Mucosa of rectum (tissue), 2 donors: ENCODE results near the gene CAPZB.
A peak's percentile ranks its signal among the peaks of the same experiment; 100 is the strongest.

Source experiments
- H3K27ac ChIP-seq, 2 donors: one replicate each; pipeline ENCODE4 v1.7.0; 2013; ENCODE audit warnings: inconsistent platforms in 2 of 2, low read depth in 2 of 2, low read length in 2 of 2
- H3K27me3 ChIP-seq, 2 donors: one replicate each; pipeline ENCODE4 v1.7.0; 2013; ENCODE audit warnings: low read length in 2 of 2; ENCODE audit not compliant: control insufficient read depth in 2 of 2, insufficient read depth in 2 of 2
- H3K36me3 ChIP-seq, 2 donors: one replicate each; pipeline ENCODE4 v1.7.0; 2013; ENCODE audit warnings: low read length in 2 of 2; ENCODE audit not compliant: control insufficient read depth in 2 of 2, insufficient read depth in 2 of 2
- H3K4me1 ChIP-seq, 2 donors: one replicate each; pipeline ENCODE4 v1.7.0; 2013; ENCODE audit warnings: low read length in 2 of 2, mild to moderate bottlenecking in 1 of 2; ENCODE audit not compliant: control insufficient read depth in 2 of 2, insufficient read depth in 2 of 2
- H3K4me3 ChIP-seq, 2 donors: one replicate each; pipeline ENCODE4 v1.7.0; 2013; ENCODE audit warnings: low read length in 2 of 2
- H3K9ac ChIP-seq, 2 donors: one replicate each; pipeline ENCODE4 v1.7.0; 2013; ENCODE audit warnings: low read length in 2 of 2, low read depth in 1 of 2, mild to moderate bottlenecking in 1 of 2
- H3K9me3 ChIP-seq, 2 donors: one replicate each; pipeline ENCODE4 v1.7.0; 2013; ENCODE audit warnings: low read length in 2 of 2; ENCODE audit not compliant: control insufficient read depth in 2 of 2
- donor health status: healthy.
- donor health status: Normal muscosa, but diverticular disease.

Gene CAPZB

DNA sequence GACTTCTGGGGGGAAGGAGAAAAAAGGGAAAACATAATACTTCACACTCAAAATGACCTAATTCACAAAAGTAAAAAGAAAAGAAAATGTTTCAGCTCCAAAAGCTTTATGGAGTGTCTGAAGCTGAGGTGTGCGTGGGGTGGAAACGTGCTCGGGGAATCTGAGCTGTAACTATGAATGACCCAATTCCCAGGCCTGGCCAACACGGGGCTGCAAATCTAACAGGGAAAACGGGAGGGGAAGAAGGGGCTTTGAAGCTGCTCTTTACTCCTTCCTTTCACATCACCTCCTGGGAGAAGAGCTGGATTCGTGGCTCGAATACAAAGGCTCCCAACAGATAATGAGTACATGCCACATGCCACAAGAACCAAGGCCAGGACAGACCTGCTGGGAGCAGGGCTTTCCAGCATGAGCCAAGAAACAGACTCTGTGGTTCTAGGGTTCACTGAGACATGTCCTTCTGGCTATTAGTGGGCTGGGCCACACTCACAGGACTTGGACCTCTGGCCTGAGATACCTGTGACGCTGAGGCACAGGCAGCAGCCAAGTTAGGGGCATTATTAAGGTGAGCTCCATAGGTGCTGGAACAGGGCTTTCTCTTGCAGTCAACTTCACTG, 121.7 kb downstream of the CAPZB start:
- no peaks in the 10 kb centered on the region for H3K9me3 ChIP-seq
- H3K4me1 ChIP-seq: peaks cover 0 to 7% of the 10 kb centered on the region in 2 donors
- H3K4me3 ChIP-seq: no peak overlapping the region

DNA sequence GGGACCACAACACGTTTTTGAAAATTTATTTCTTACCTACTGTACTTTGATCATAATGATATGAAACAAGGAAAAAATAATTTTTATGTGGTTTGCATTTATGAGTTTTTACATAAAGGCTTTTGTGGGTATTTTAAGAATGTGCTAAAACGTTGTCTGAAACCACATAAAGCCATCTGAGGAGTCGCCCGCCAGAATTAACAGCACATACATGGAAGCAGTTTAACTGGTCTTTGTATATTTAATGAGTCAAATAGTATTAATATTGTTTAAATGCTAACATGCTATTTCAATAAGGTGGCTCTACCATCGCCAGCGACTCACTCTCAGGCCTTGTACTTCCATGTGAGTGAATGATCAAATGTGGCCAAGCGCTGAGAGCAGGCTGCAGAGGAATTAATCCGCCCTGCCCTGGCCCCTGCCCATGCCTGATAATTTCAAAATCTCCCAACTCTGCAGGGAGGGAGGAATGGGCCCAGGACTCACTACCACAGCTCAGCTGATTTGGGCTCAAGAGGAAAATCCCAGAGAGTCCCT, 123.7 kb downstream of the CAPZB start:
- H3K27me3 ChIP-seq: no peaks in the 10 kb centered on the region
- no peak overlapping the region for H3K4me3 ChIP-seq
- H3K9ac ChIP-seq: no peak overlapping the region
- peaks cover 0 to 2% of the 10 kb centered on the region in 2 donors for H3K4me1 ChIP-seq
- no peak overlapping the region for H3K27ac ChIP-seq
- no peaks in the 10 kb centered on the region for H3K9me3 ChIP-seq
- H3K36me3 ChIP-seq: peaks cover 10 to 25% of the 10 kb centered on the region in 2 donors

More for the DNA sequence above, 121.7 kb downstream of the CAPZB start:
- Histone ChIP-seq H3K27me3 (no peaks in the 10 kb centered on the region), H3K36me3 (peaks cover 10 to 16% of the 10 kb centered on the region in 2 donors), H3K27ac (no peak overlapping the region), H3K9ac (no peak overlapping the region)

DNA sequence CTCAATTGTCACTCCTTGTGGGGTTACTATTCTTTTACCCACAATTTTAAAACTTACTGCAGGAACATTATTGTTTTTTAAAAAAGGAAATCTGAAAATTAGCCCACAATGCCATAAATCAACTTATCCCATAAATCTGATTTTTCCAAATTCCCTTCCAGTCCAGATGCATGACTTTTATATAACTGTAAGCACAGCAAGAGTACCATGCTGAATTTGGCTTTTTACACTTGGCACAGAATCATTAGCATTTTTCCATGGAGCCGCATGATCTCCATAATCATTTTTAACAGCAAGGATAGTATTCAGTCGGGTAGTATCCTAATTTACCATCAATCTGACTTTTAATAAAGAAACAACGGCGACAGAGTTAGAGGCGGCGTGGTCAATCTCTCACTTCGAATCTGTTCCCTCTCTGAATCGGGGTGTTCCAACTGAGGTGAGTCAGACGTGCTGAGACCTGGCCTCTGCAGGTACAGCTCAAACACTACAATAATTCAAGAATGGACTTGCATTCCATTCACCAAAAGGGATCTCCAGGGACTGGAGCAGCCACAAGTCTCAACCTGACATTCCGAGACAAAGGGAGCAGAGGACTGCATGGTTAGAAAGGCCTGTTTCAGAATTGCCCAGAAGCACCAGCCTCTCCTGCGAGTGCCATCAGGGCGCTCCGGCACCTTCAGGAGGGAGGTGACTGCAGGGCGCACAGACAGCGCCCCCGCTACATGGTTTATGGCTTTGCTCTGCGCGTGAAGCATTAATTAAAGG, 124.3 kb downstream of the CAPZB start:
- H3K9me3 ChIP-seq: no peaks in the 10 kb centered on the region
- H3K27ac ChIP-seq: no peak overlapping the region
- H3K9ac ChIP-seq: no peak overlapping the region
- H3K4me3 ChIP-seq: no peak overlapping the region
- H3K4me1 ChIP-seq: peaks cover 0 to 2% of the 10 kb centered on the region in 2 donors
- H3K27me3 ChIP-seq: no peaks in the 10 kb centered on the region
- H3K36me3 ChIP-seq: peaks cover 16 to 31% of the 10 kb centered on the region in 2 donors

DNA sequence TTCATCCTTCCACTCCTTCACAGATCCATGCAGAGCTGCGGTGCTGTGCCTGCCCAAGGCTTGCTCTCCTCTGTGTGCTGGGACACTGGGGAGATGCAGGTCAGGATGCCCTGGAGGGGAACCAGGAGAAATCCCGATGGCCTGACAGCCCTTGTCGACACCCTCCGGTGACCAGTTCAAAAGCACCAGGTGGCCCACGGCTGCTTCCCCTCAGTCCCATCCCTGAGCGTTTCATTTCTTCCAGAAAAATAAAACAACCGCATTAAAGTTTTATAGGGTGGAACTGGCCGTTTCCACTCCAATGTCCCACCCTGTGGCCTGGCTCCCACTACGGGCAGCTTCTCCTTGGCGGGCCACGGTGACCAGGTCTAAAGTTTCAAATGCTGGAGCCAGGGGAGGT, 124.9 kb downstream of the CAPZB start:
- H3K9ac ChIP-seq: no peak overlapping the region
- no peak overlapping the region for H3K4me3 ChIP-seq

DNA sequence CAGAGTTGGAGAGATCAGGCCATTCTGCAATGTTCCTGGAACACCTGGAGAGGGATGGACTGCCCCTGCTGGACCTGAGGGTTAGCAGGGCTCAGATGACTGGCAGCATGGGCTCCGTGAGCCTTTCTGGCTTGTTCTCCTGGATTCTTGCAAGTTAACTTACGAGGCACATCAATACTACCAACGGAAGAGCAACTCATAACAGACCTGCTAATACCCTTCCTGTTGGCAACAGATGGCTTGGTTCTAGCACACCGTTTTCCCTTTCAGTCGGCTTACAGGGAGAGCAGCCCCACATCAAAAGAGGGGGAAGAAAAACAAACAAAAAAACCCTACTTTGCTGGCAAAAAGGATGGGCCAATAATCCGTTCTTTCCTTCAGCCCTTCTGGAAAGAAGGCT, 125.3 kb downstream of the CAPZB start:
- Histone ChIP-seq H3K27ac (peak overlapping the region in 1 of 2 donors; percentile 23), H3K36me3 (peaks cover 19 to 34% of the 10 kb centered on the region in 2 donors), H3K4me1 (peaks cover 0 to 2% of the 10 kb centered on the region in 2 donors), H3K27me3 (no peaks in the 10 kb centered on the region), H3K9ac (no peak overlapping the region), H3K9me3 (no peaks in the 10 kb centered on the region), H3K4me3 (no peak overlapping the region)

More for the DNA sequence above, 124.9 kb downstream of the CAPZB start:
- Histone ChIP-seq H3K36me3 (peaks cover 22 to 37% of the 10 kb centered on the region in 2 donors), H3K27me3 (no peaks in the 10 kb centered on the region), H3K27ac (peak overlapping the region in 1 of 2 donors; percentile 23), H3K4me1 (peaks cover 0 to 2% of the 10 kb centered on the region in 2 donors), H3K9me3 (no peaks in the 10 kb centered on the region)

DNA sequence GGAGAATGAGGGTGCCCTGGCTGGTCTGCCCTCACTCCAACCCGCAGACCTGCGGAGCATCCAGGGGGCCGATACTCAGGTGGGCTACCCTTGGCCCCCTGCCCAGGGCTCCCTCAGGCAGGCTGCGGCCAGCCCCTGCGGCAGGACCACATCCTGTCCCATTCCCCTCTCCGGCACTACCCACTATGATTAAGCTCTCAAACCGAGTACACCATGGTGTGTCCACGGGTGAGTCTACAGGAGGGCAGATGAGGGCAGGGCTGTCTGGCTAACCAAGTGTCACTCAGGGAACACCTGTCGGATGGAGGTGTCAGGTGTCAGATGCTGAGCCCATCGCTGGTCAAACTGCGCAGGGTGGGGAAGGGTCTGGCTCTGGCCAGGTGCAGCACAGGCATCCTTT, 126.0 kb downstream of the CAPZB start:
- Histone ChIP-seq H3K27me3 (no peaks in the 10 kb centered on the region), H3K9ac (no peak overlapping the region), H3K4me3 (no peak overlapping the region), H3K4me1 (peaks cover 0 to 2% of the 10 kb centered on the region in 2 donors), H3K27ac (no peak overlapping the region), H3K9me3 (no peaks in the 10 kb centered on the region), H3K36me3 (peaks cover 25 to 40% of the 10 kb centered on the region in 2 donors)

DNA sequence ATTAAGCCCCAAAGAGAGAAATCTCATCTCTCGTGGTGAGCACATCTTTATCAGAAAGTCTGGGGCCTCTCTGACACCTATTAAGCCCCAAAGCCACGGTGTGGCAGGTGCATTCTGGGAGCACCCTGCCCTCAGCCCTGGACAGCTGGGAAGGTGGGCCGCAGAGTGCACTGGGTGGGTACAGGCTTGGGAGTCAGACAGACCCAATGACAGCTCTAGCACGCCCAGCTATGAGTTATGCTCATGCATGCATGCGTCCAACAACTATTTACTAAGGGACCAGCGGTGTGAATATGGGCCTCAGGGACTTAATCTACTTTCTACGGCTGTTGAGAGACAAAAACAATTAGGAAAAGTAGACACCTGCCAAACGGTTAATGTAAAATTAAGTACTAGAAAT, 126.6 kb downstream of the CAPZB start:
- Histone ChIP-seq H3K36me3 (peaks cover 31 to 46% of the 10 kb centered on the region in 2 donors), H3K9ac (no peak overlapping the region), H3K9me3 (no peaks in the 10 kb centered on the region), H3K27me3 (no peaks in the 10 kb centered on the region), H3K4me1 (peaks cover 2 to 3% of the 10 kb centered on the region in 2 donors), H3K4me3 (no peak overlapping the region), H3K27ac (no peak overlapping the region)

DNA sequence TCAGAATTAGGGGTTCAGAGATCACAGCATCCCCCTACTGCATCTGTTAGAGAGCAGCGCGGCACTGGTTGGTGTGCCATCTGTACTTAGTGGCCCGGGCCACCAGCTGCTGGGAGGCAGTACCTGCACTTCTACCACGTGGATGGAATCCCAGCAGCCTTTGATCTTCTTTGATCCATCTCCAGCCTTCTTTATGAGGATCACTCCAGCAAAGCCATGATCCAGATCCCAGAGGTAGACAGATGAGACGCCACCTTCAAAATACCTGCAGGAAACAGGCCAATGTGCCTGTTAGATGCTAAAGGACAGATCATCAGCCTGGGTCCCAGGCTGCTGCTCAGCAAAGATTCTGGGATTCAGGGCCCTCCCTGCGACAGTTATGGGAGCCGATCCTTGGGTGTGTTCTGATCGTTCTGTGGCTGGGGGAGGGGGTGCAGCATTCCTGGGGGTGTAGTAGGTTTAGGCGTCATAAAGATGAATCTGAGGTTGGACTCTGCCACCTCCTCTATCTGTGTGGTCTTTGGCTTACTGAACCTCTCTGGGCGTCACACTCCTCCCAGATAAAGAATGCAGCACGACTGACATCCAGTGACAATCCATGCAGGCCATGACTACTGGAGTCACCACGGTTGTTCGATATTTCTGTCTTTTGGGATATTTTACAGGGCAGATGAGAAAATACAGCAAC, 127.9 kb downstream of the CAPZB start:
- Histone ChIP-seq H3K27ac (no peak overlapping the region), H3K4me1 (peaks cover 2 to 3% of the 10 kb centered on the region in 2 donors), H3K27me3 (no peaks in the 10 kb centered on the region), H3K9me3 (no peaks in the 10 kb centered on the region), H3K4me3 (no peak overlapping the region), H3K9ac (no peak overlapping the region), H3K36me3 (peaks cover 42 to 53% of the 10 kb centered on the region in 2 donors)

DNA sequence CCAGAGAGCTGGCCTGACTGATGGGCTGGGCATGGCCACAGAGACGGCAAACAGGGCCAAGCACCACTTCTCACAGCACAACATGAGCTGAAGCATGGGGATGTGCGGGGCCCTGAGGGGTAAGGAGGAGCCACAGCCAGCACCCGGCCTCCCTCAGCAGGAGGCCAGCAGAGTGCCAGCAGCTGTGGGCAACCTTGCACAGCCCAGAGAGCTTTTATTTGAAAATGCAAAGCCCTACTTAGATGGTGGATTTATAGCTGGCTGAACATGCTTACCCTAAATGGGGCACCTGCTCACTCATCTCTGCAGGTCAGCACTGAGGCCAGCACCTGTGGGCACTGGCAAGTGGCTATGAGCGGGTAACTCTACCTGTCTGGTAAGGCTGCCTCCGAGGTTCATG, 129.1 kb downstream of the CAPZB start:
- Histone ChIP-seq H3K4me1 (peaks cover under 1 to 3% of the 10 kb centered on the region in 2 donors), H3K9me3 (no peaks in the 10 kb centered on the region), H3K36me3 (peaks cover 50 to 61% of the 10 kb centered on the region in 2 donors), H3K27me3 (no peaks in the 10 kb centered on the region), H3K9ac (no peak overlapping the region), H3K4me3 (no peak overlapping the region), H3K27ac (no peak overlapping the region)
